ENCODE results near the gene SPIRE1. TPM values are rescaled to one million over a fixed set of nuclear protein-coding genes. Genes with fewer than 3 reads are reported as not detected.
"Not testable (repeated sequence)": the region's sequence is repeated elsewhere in the genome, so short reads cannot be mapped to it uniquely, and the experiment has no call there.

SPIRE1 gene
- total RNA-seq, 2 donors from 2014 or later: 21.9 to 23.6 TPM

- 51% methylated on average over 3 of the region's 3 CpGs for WGBS
- DNase-seq (ENCODE audit: low spot score): no peak
- intact Hi-C loops (cut with DNase I): no loop called here
Measured at GRCh38 chr18:12543697-12544096, 114.2 kb downstream of the SPIRE1 start.

GRCh38 chr18:12540751-12541150 is 117.2 kb downstream of the SPIRE1 start:
- intact Hi-C loops (cut with DNase I): no loop called here
- 93% methylated on average over 2 of the region's 2 CpGs for WGBS

More at GRCh38 chr18:12543697-12544096, 114.2 kb downstream of the SPIRE1 start:
- no peaks in the 10 kb centered on the region for H3K4me1 ChIP-seq (replicated peaks)
- H3K27ac ChIP-seq: no peak overlapping the region
- H3K27me3 ChIP-seq (replicated peaks; ENCODE audit: insufficient read depth): no peaks in the 10 kb centered on the region
- TF ChIP-seq CTCF (IDR thresholded peaks at IDR 0.05) (no peak), POLR2AphosphoS5 (IDR thresholded peaks at IDR 0.05) (no peak), POLR2A (IDR thresholded peaks at IDR 0.05) (no peak)
- no peaks in the 10 kb centered on the region for H3K9me3 ChIP-seq
- H3K36me3 ChIP-seq: no peaks in the 10 kb centered on the region
- H3K4me3 ChIP-seq: no peak overlapping the region

GRCh38 chr18:12539158-12539557 is 118.7 kb downstream of the SPIRE1 start:
- H3K27me3 ChIP-seq (replicated peaks; ENCODE audit: insufficient read depth); intact Hi-C loops (cut with DNase I); DNase-seq (ENCODE audit: low spot score); H3K4me3 ChIP-seq; H3K27ac ChIP-seq; H3K9me3 ChIP-seq; H3K4me1 ChIP-seq (replicated peaks); H3K36me3 ChIP-seq: not testable (repeated sequence)
- 95% methylated on average over 4 of the region's 4 CpGs for WGBS

More at GRCh38 chr18:12540751-12541150, 117.2 kb downstream of the SPIRE1 start:
- no peaks in the 10 kb centered on the region for H3K9me3 ChIP-seq
- H3K36me3 ChIP-seq: no peaks in the 10 kb centered on the region
- DNase-seq (ENCODE audit: low spot score): no peak
- no peaks in the 10 kb centered on the region for H3K4me1 ChIP-seq (replicated peaks)
- H3K27ac ChIP-seq: no peak overlapping the region
- H3K4me3 ChIP-seq: no peak overlapping the region
- TF ChIP-seq POLR2AphosphoS5 (IDR thresholded peaks at IDR 0.05): no peak
- no peak for TF ChIP-seq CTCF (IDR thresholded peaks at IDR 0.05)
- H3K27me3 ChIP-seq (replicated peaks; ENCODE audit: insufficient read depth): no peaks in the 10 kb centered on the region

- Histone ChIP-seq H3K36me3 (no peaks in the 10 kb centered on the region), H3K27me3 (replicated peaks; ENCODE audit: insufficient read depth) (no peaks in the 10 kb centered on the region), H3K27ac (no peak overlapping the region), H3K4me3 (no peak overlapping the region), H3K4me1 (replicated peaks) (no peaks in the 10 kb centered on the region), H3K9me3 (no peaks in the 10 kb centered on the region)
- DNase-seq (ENCODE audit: low spot score): no peak
- intact Hi-C loops (cut with DNase I): no loop called here
- no peak for TF ChIP-seq CTCF (IDR thresholded peaks at IDR 0.05)
- no peak for TF ChIP-seq POLR2A (IDR thresholded peaks at IDR 0.05)
- no peak for TF ChIP-seq POLR2AphosphoS5 (IDR thresholded peaks at IDR 0.05)
- WGBS: 99% methylated on average over 2 of the region's 2 CpGs
Measured at GRCh38 chr18:12534820-12535219, 123.1 kb downstream of the SPIRE1 start.

- TF ChIP-seq POLR2AphosphoS5 (IDR thresholded peaks at IDR 0.05) (no peak), CTCF (IDR thresholded peaks at IDR 0.05) (no peak), POLR2A (IDR thresholded peaks at IDR 0.05) (no peak)
- H3K4me1 ChIP-seq (replicated peaks): no peaks in the 10 kb centered on the region
- WGBS: 80% methylated on average over 3 of the region's 3 CpGs
Measured at GRCh38 chr18:12532661-12533060, 125.2 kb downstream of the SPIRE1 start.

More at GRCh38 chr18:12532661-12533060, 125.2 kb downstream of the SPIRE1 start:
- Histone ChIP-seq H3K4me3 (no peak overlapping the region), H3K27ac (no peak overlapping the region), H3K27me3 (replicated peaks; ENCODE audit: insufficient read depth) (no peaks in the 10 kb centered on the region), H3K36me3 (no peaks in the 10 kb centered on the region), H3K9me3 (no peaks in the 10 kb centered on the region)
- no peak for DNase-seq (ENCODE audit: low spot score)
- intact Hi-C loops (cut with DNase I): no loop called here

All from prostate gland (tissue), 2 donors.